Astrocyte of the cerebellum (primary cell): ENCODE data around the gene NLGN4X.

Experiments
- DNase-seq: peaks from one replicate; pipeline ENCODE4 v3.0.0-alpha.2; 2011; ENCODE audit warnings: low read depth
- H3K4me3 ChIP-seq: 2 replicates; pipeline ENCODE4 v1.5.1; 2011; ENCODE audit warnings: mild to moderate bottlenecking, low read depth, low read length, moderate library complexity
- in situ Hi-C: cut with HindIII; loops from 2 replicates; pipeline ENCODE4 v1.10.0; 2017; ENCODE audit warnings: low sequenced_read_pairs
- TF ChIP-seq, protein P1 (sequence below): IDR thresholded peaks from 2 replicates; pipeline ENCODE4 v1.5.1; 2012; ENCODE audit warnings: low read length, low read depth, moderate library complexity, mild to moderate bottlenecking; ENCODE audit errors: missing control alignments

NLGN4X gene

DNA sequence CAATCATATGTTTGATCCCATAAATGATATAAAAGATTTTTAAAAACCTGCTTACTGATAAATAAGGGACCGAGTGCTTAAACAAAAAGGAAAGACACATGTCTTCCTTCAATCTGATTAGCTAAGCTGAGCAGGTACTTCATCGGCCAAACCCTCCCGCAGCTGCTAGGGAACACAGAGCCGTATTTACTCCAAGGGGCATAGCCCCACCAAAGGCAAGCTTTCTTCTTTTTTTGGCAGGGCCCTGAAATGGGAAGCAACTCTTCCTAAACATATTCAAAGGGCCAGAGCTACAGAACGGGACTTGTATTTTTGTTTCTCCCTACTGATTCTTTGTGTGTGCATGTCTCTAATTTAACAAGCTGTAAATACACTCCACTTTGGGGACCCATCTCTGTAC lies 337.3 kb downstream of the NLGN4X start:
- in situ Hi-C loops = no loop called here
- DNase-seq = no peak
- no peak overlapping the region for H3K4me3 ChIP-seq
- TF ChIP-seq, protein P1, sequence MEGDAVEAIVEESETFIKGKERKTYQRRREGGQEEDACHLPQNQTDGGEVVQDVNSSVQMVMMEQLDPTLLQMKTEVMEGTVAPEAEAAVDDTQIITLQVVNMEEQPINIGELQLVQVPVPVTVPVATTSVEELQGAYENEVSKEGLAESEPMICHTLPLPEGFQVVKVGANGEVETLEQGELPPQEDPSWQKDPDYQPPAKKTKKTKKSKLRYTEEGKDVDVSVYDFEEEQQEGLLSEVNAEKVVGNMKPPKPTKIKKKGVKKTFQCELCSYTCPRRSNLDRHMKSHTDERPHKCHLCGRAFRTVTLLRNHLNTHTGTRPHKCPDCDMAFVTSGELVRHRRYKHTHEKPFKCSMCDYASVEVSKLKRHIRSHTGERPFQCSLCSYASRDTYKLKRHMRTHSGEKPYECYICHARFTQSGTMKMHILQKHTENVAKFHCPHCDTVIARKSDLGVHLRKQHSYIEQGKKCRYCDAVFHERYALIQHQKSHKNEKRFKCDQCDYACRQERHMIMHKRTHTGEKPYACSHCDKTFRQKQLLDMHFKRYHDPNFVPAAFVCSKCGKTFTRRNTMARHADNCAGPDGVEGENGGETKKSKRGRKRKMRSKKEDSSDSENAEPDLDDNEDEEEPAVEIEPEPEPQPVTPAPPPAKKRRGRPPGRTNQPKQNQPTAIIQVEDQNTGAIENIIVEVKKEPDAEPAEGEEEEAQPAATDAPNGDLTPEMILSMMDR = no peak

DNA sequence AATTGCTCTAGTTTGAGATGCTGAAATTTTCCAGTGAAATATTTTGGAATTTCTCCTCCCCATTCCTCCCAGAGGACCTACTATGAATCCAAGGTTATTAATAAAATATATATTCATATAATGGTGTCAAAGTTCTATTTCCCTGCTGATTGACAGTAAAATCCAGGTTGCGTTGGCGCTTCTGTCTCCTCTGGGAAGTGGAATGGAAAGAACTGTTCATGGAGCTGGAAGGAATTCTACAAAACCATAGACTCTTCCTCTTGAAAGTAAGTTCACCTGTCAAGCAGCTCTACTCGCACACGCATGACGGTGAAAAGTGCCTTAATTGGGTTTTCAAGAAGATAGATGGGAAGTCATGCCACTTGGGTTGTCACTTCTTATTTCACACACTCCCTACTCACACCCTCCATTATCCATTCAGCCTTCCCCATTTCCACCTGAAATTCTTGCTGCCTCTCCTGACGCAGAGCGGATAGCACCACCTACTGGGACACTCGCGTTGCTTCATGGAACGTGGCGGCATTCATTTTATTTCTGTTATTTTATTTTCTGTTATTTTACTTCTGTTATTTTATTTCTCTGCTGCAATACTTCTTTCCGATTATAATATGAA lies 351.6 kb downstream of the NLGN4X start:
- peak; percentile 1 for DNase-seq
- TF ChIP-seq, protein P1 = peak; percentile 53
- in situ Hi-C loops = no loop called here
- H3K4me3 ChIP-seq = no peak overlapping the region

DNA sequence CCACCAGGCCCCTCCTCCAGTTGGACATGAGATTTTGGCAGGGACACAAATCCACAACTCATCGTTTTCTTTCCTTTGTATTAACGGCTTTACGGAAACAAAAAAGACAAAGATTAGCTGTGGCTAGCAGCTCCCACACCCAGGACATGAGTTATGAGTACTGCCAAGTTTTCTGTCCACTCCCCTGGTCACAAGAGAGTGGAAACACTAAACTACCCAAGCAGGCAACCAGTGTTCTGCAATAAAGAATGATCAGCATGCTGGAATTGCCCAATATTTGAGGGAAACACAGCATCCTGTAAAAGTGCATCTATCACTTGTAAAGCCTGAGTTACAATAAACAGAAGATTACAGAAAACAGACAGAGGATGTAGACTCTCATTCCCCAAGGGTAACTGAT lies 358.4 kb downstream of the NLGN4X start:
- no peak overlapping the region for H3K4me3 ChIP-seq
- TF ChIP-seq, protein P1 = no peak
- in situ Hi-C loops = no loop called here
- no peak for DNase-seq

DNA sequence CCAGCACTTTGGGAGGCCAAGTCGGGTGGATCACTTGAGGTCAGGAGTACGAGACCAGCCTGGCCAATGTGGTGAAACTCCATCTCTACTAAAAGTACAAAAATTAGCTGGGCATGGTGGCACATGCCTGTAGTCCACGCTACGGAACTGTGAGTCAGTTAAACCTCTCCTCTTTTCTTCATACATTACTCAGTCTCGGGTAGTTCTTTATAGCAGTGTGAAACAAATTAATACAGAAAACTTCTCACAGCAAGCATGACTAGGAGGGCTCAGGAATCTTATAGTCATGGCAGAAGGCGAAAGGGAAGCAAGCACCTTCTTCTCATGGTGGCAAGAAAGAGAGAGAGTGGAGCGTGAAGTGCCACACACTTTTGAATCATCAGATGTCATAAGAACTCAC lies 358.9 kb downstream of the NLGN4X start:
- no peak overlapping the region for H3K4me3 ChIP-seq
- in situ Hi-C loops = no loop called here
- no peak for DNase-seq
- TF ChIP-seq, protein P1 = no peak

DNA sequence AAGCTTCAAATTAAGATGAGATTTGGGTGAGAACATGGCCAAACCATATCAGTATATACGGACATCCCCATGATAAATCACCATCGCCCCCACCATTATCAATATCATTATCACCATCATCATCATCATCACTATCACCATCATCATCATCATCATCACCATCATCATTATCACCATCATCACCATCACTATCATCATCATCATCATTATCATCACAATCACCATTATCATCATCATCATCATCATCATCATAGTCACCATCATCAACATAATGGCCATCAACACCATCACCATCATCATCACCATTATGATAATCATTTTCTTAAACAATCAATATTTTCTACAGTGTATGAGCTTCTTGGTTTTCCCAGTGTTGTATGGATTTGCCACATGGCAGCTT lies 360.9 kb downstream of the NLGN4X start:
- TF ChIP-seq, protein P1 = no peak
- in situ Hi-C loops = no loop called here
- no peak for DNase-seq
- no peak overlapping the region for H3K4me3 ChIP-seq

DNA sequence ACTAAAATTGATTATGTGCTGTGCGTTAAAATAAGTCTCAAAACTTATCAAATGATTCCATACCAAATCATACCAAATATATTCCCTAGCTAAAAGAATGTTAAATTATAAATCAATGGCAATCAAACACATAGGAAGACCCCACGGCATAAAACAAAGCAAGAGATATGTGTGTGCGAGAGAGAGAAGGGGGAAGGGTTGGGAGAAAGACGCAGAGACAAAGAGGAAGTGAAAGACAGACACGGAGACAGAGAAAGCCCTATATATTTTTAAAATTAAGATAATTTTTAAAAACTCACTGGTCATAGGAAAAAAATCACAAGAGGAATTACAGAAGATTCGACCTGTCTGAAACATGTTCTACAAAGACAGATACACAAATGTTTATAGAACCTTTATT lies 371.4 kb downstream of the NLGN4X start:
- no peak overlapping the region for H3K4me3 ChIP-seq
- in situ Hi-C loops = no loop called here

More for the DNA sequence above, 371.4 kb downstream of the NLGN4X start:
- TF ChIP-seq, protein P1 = no peak
- no peak for DNase-seq
